Thyroid gland (tissue), 4 donors: ENCODE results near the gene WNT5A. TPM values are rescaled to one million over a fixed set of nuclear protein-coding genes. Genes with fewer than 3 reads are reported as not detected.
A peak's percentile ranks its signal among the peaks of the same experiment; 100 is the strongest.

ENCODE experiments used
- DNase-seq, 2 donors: peaks; one replicate each; pipeline ENCODE4 v3.0.0-alpha.2; 2019
- H3K27ac ChIP-seq, 3 donors: fragments of 200-600 bp; sonication (generic); 1 replicate in 2 of 3; 2 replicates in 1 of 3; pipeline ENCODE4 v1.5.1; 2016 to 2019; ENCODE audit warnings: mild to moderate bottlenecking in 1 of 3, moderate library complexity in 1 of 3
- H3K27me3 ChIP-seq: fragments of 200-600 bp; sonication (generic); one replicate; pipeline ENCODE4 v1.5.1; 2019
- H3K36me3 ChIP-seq, 2 donors: fragments of 200-600 bp; sonication (generic); one replicate each; pipeline ENCODE4 v1.5.1; 2016 to 2019
- H3K4me1 ChIP-seq, 2 donors: fragments of 200-600 bp; sonication (generic); one replicate each; pipeline ENCODE4 v1.5.1; 2017 to 2019
- H3K4me3 ChIP-seq, 3 donors: fragments of 200-600 bp; sonication (generic); replicated peaks in 1 of 3; 1 replicate in 2 of 3; 2 replicates in 1 of 3; pipeline ENCODE4 v1.5.1; 2016; ENCODE audit warnings: mild to moderate bottlenecking in 1 of 3
- H3K9me3 ChIP-seq: fragments of 200-600 bp; sonication (generic); one replicate; pipeline ENCODE4 v1.5.1; 2017
- POLR2A ChIP-seq, 2 donors: fragments of 450-650 bp; IDR thresholded peaks; one replicate each; pipeline ENCODE4 v1.6.1; 2017; ENCODE audit warnings: antibody characterized with exemption in 2 of 2, mild to moderate bottlenecking in 2 of 2, moderate library complexity in 1 of 2
- WGBS, 2 donors: methylation state at CpG; one replicate each; pipeline ENCODE4 v1.1.5; 2017; 5-methylcytosine and 5-hydroxymethylcytosine counted together
- intact Hi-C: fragments of 100-400 bp; cut with DNase I; formaldehyde crosslinking; loops from one replicate; pipeline ENCODE4 v1.15.1; 2023
- total RNA-seq, 4 donors: library from RNA; depleted of rRNA; stranded (reverse); fragments of >200 nt; gene quantifications; one replicate each; pipeline ENCODE4 v1.2.3, GENCODE V29; 2016
- TF ChIP-seq, protein P1 (sequence below), 6 experiments: fragments of 200-600 bp in 3 of 6; fragments of 450-650 bp in 3 of 6; sonication (generic) in 3 of 6; IDR thresholded peaks; one replicate each; pipeline ENCODE4 v1.5.1; 2016 to 2019; ENCODE audit warnings: antibody characterized with exemption in 6 of 6, mild to moderate bottlenecking in 2 of 6, inconsistent platforms in 1 of 6, moderate library complexity in 1 of 6

The WNT5A gene
- total RNA-seq, 4 donors from 2014 or later: 4.2 to 15.6 (median 10.4) TPM

DNA sequence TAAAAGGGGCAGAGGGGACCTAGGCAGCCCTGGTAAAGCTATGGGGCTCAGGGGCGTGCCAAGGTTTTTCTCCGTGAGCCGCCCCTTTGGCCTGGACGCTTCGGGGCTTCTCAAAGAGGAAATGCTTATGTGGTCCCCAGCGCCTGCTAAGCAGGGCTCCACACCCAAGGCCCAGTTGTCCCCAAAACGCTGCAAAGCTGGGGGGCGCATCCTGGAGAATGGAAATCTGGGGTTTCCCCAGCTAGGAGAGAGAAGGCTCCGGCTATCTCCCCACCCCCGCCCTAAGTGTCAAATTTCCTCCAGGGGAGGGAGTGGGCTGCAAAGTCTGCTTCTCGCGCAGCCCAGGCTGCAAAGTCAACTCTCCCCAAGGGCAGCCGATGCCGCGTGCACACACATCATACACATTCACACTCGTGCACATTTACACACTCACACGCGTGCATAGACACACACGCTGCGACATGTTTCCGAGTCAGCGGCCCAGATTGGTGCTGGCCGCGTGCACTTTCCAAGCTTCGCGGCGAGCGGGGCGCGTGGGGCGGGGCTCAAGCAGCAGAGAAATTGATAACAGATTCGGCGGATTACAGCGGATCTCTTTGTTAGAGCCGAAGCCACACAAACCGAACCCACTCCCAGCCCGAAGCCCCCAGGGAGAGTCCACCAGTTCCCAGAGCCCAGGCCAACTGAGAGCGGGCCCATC lies 4.5 kb downstream of the WNT5A start:
- TF ChIP-seq, protein P1, sequence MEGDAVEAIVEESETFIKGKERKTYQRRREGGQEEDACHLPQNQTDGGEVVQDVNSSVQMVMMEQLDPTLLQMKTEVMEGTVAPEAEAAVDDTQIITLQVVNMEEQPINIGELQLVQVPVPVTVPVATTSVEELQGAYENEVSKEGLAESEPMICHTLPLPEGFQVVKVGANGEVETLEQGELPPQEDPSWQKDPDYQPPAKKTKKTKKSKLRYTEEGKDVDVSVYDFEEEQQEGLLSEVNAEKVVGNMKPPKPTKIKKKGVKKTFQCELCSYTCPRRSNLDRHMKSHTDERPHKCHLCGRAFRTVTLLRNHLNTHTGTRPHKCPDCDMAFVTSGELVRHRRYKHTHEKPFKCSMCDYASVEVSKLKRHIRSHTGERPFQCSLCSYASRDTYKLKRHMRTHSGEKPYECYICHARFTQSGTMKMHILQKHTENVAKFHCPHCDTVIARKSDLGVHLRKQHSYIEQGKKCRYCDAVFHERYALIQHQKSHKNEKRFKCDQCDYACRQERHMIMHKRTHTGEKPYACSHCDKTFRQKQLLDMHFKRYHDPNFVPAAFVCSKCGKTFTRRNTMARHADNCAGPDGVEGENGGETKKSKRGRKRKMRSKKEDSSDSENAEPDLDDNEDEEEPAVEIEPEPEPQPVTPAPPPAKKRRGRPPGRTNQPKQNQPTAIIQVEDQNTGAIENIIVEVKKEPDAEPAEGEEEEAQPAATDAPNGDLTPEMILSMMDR (IDR thresholded peaks at IDR 0.05): no peak
- TF ChIP-seq POLR2A (IDR thresholded peaks at IDR 0.05): no peak
- Histone ChIP-seq H3K27ac (no peak overlapping the region), H3K4me3 (no peak overlapping the region), H3K4me1 (peaks cover 7 to 11% of the 10 kb centered on the region in 2 donors), H3K36me3 (no peaks in the 10 kb centered on the region), H3K9me3 (no peaks in the 10 kb centered on the region), H3K27me3 (no peaks in the 10 kb centered on the region)
- WGBS, 2 donors: 29 to 49% methylated on average over 28 to 33 of the region's 38 CpGs
- intact Hi-C loops: loop anchor here (5.0 to 10.0 kb wide), 3 partner anchors 262 to 770 kb away; no protein-coding TSS in a partner anchor
- peak; percentile 25 to 42 for DNase-seq

DNA sequence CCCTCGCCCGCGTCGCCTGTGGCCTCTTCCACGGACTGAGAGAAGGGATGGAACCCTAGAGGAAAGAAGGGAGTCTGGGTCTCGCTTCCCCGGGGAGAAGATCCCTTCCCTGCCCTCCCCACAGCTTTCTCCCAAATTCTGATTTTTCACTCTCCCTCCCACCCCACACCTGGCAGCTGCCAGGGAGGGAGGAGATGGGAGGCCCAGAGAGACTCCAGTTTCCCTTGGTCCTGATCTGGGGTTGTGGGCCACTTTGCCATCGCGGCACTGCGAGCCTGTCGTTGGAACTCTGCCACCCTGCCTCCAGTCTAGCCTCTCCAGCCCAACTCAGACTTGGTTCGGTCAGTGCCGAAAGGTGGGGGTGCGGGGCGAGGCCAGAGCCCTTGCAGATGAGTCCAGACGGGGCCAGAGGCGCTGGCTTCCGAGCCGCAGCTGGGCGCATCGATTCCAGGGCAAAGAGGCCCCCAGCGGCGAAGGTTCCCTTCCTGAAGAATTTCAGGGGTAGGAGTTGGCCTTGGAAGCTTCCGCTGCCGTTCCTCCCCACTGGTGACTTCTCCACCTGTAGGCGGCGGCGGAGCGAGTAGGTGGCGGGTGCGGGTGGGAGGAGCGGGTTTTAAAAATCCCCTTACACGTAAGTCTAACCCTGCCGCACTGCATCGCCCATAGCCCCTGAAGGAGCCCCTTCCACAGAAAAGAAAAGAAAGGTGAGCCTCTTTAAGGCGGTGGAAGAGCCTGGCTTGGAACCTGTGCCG lies 5.2 kb downstream of the WNT5A start:
- H3K27ac ChIP-seq: no peak overlapping the region
- H3K27me3 ChIP-seq: no peaks in the 10 kb centered on the region
- no peak for TF ChIP-seq POLR2A (IDR thresholded peaks at IDR 0.05)
- TF ChIP-seq, protein P1 (IDR thresholded peaks at IDR 0.05): peak in 1 of 6 experiments; percentile 18
- H3K4me1 ChIP-seq: peaks cover 7 to 11% of the 10 kb centered on the region in 2 donors
- H3K4me3 ChIP-seq: peak overlapping the region; percentile 2 to 18 (median 10)
- no peaks in the 10 kb centered on the region for H3K9me3 ChIP-seq
- peak; percentile 36 to 52 for DNase-seq
- 34 to 38% methylated on average over 14 to 33 of the region's 37 CpGs for WGBS, 2 donors
- no peaks in the 10 kb centered on the region for H3K36me3 ChIP-seq
- intact Hi-C loops: loop anchor here (5.0 to 10.0 kb wide), 3 partner anchors 263 to 770 kb away; no protein-coding TSS in a partner anchor

DNA sequence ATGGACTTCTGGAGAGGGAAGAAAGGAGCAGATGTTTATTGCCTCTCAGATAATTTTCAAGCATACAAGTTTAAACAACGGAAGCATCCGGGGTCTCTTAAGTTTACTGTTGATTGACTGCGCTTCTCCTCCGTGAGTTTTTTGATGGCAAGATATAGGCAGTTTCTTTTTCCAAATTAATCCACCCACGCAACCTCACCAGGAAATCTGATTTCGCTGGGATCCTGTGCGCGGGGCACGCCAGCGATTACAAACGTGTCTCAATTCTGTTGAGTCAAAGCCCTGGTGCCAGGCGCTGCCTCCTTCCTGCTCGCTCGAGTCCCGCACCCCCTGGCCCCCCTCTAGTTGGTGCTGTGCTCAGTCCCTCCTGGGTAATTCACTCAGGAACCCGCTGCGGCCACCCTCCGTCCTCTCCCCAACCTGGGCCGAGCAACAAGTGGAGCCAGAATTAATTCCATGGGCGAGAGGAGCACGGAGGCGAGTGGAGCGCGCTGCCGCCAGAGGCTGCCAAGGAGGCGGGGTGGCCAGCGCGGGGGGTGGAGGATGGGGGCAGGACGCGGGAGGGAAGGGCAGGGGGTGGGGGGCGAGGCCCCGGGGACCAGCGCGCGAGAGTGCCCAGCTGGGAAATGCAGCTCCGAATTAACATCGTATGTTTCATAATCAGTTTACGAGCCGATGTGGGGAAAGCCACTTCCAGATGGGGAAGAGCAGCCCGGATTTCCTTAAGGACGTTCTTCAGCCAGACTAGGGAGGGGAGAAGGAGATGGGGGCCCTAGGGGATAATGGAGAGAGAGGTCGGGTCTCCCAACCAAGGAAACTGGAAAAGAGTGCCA lies 6.0 kb downstream of the WNT5A start:
- Histone ChIP-seq H3K4me3 (peak overlapping the region in 2 of 3 donors; percentile 17 to 18), H3K9me3 (no peaks in the 10 kb centered on the region), H3K27ac (no peak overlapping the region), H3K36me3 (no peaks in the 10 kb centered on the region), H3K27me3 (no peaks in the 10 kb centered on the region), H3K4me1 (peaks cover 7 to 11% of the 10 kb centered on the region in 2 donors)
- intact Hi-C loops: loop anchor here (5.0 to 10.0 kb wide), 3 partner anchors 264 to 771 kb away; no protein-coding TSS in a partner anchor
- TF ChIP-seq POLR2A (IDR thresholded peaks at IDR 0.05): no peak
- TF ChIP-seq, protein P1 (IDR thresholded peaks at IDR 0.05): no peak
- WGBS, 2 donors: 19 to 24% methylated on average over 31 to 36 of the region's 42 CpGs
- DNase-seq: peak; percentile 48 to 60

DNA sequence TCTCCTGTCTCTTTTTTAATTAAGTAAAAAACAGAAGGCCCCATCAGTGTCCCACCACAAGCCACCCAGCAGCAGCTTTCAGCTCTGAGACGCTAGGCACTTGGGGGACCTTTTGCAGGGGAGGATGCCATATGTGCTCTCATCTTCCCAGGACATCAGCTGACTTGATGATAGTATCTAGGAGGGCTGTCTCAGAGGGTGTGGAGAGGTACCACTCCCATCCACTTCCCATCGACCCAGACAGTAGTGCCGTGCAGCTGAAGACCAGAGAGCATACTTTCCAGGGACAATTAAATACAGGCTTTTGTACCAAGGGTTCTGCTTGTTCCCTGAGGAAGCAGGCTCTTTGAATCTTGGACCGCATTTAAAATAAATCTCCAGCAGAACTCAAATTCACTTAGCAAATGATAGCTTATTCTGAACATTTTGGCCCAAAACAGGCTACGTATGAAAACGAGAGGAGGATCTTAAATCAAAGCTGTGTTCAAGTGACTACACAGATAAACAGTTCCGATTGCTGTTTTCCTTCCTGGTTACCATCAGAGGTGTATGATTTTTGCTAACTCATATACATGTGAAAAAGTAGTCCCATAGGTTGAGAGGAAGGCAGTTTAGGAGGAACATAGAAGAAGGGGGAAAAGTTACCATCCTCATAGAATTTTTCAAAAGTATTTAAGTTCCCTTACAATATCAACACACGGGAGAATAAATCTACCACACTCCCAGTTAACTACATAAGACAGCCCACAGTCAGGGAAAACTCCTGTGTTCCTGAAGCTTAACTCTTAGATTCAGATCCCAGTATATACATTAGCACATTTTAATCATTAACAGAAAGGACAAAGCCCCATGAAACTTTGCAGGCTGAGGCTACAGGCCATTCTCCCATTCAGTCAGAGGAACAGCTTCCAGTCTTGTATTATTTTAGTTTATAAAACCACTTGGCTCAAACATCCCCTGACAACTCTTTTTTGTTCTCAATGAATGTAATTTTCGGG lies 9.5 kb downstream of the WNT5A start:
- Histone ChIP-seq H3K4me1 (peaks cover 4 to 11% of the 10 kb centered on the region in 2 donors), H3K36me3 (no peaks in the 10 kb centered on the region), H3K4me3 (no peak overlapping the region), H3K27me3 (no peaks in the 10 kb centered on the region), H3K9me3 (no peaks in the 10 kb centered on the region), H3K27ac (no peak overlapping the region)
- WGBS, 2 donors: 80 to 85% methylated on average over 9 of the region's 9 CpGs
- no peak for DNase-seq
- intact Hi-C loops: no loop called here
- TF ChIP-seq POLR2A (IDR thresholded peaks at IDR 0.05): no peak
- TF ChIP-seq, protein P1 (IDR thresholded peaks at IDR 0.05): no peak
